Duodenal mucosa (tissue), 2 donors: Measurements from ENCODE around the gene CCDC200.
"Not testable (repeated sequence)": the region's sequence is repeated elsewhere in the genome, so short reads cannot be mapped to it uniquely, and the experiment has no call there.

ENCODE experiments used
- H3K27ac ChIP-seq: one replicate; pipeline ENCODE4 v1.7.0; 2013; ENCODE audit warnings: low read depth, low read length
- H3K27me3 ChIP-seq, 2 donors: one replicate each; pipeline ENCODE4 v1.7.0; 2013; ENCODE audit warnings: low read length in 2 of 2, control low read depth in 1 of 2; ENCODE audit not compliant: insufficient read depth in 2 of 2, control insufficient read depth in 1 of 2
- H3K36me3 ChIP-seq, 2 donors: one replicate each; pipeline ENCODE4 v1.7.0; 2013; ENCODE audit warnings: low read length in 2 of 2, control low read depth in 1 of 2; ENCODE audit not compliant: insufficient read depth in 2 of 2, control insufficient read depth in 1 of 2
- H3K4me1 ChIP-seq, 2 donors: one replicate each; pipeline ENCODE4 v1.7.0; 2013; ENCODE audit warnings: low read length in 2 of 2, control low read depth in 1 of 2; ENCODE audit not compliant: insufficient read depth in 2 of 2, control insufficient read depth in 1 of 2
- H3K4me3 ChIP-seq, 2 donors: one replicate each; pipeline ENCODE4 v1.7.0; 2013; ENCODE audit warnings: low read length in 2 of 2, low read depth in 1 of 2
- H3K9ac ChIP-seq, 2 donors: one replicate each; pipeline ENCODE4 v1.7.0; 2013; ENCODE audit warnings: low read length in 2 of 2, low read depth in 1 of 2
- H3K9me3 ChIP-seq, 2 donors: one replicate each; pipeline ENCODE4 v1.7.0; 2013; ENCODE audit warnings: low read length in 2 of 2, control low read depth in 1 of 2; ENCODE audit not compliant: control insufficient read depth in 1 of 2

The CCDC200 gene

DNA sequence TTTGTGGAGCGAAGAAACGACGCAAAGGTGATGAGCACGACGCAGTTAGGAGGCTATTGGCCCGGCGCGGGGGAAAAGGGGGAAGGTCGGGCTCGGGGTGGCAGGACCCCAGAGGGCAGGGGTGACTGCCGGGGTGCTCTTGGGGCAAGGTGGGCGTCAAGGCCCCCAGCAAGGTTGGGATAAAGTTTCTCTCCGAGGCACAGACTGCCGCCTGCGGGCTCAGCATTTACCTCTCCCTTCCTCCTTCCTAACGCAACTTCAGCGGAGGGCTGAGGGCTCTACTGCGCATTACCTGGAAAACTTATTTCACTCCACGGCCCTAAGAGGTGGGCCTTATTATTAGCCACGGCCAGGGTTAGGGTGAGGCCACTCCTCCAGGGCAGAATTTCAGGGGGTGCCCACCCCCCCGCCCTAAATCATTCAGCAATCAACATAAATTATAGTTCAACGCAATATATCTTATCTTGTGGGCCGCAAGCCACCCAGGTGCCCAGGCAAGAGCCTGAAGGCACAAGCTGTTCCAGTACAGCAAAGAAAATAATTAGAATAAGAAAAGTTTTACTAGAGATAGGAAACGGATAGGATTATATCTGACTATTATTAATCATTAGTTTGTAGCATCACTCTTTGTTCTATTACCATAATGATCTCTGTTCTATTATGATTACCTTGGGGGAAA, 3.7 kb upstream of the CCDC200 start:
- not testable (repeated sequence) for H3K27me3 ChIP-seq, H3K4me1 ChIP-seq, H3K36me3 ChIP-seq, H3K27ac ChIP-seq, H3K9me3 ChIP-seq
- Histone ChIP-seq H3K4me3 (peak overlapping the region in 1 of 2 donors; percentile 7), H3K9ac (peak overlapping the region in 1 of 2 donors; percentile 53)

DNA sequence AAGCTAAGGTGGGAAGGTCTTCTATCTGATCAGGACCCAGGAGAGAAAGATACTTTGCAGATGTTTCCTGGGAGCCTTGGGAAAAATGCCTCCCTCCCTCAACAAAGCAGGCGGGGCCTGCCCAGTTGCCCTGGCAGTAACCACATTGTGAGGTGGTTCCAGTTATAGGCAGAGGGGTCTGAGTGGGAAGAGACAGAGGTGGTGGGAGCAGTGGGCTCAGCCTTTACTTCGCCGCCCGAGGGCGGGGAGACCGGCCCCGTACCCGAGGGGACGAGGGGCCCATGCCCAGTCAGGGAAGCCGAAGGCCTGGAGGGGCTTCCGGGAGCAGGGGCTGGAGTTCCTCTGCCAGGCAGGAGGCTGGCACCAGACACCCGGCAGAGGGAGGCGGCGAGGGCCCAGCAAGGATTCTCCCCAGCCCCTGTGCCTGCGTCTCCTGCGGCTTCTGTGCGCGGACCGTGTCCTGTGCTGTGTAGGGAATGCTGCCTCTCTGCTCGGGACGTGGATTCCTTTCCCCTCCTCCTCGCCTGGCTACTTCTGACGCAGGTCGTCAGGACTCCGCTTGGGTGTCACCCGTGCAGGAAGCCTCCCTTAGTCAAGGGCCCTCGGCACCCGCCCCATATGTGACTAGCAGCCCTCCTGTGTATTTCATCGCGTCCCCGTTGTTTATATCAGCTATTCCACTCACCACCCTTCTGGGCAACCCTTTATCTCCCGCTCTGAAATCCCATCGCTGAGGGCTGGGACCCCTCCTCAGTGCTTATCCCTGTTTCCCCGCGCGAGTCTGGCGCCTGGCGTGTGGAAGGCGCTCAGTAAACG, 3.0 kb upstream of the CCDC200 start:
- not testable (repeated sequence) for H3K36me3 ChIP-seq, H3K27ac ChIP-seq, H3K4me1 ChIP-seq, H3K9me3 ChIP-seq, H3K27me3 ChIP-seq
- H3K4me3 ChIP-seq, result peak overlapping the region in 1 of 2 donors; percentile 7
- peak overlapping the region in 1 of 2 donors; percentile 53 for H3K9ac ChIP-seq

DNA sequence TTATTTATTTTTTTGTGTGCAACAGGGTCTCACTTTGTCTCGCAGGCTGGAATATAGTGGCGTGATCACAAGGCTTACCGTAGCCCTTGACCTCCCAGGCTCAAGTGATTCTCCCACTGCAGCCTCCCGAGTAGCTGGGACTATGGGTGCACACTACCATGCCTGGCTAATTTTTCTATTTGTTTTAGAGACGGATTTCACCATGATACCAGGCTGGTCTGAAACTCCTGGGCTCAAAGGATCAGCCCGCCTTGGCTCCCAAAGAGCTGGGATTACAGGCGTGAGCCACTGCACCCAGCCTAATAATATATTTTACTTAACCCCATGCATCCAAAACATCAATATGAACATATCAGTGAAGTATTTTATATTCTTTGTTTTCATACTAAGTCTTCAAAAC, 2.0 kb downstream of the CCDC200 start:
- peaks cover 0 to 12% of the 10 kb centered on the region in 2 donors for H3K36me3 ChIP-seq

DNA sequence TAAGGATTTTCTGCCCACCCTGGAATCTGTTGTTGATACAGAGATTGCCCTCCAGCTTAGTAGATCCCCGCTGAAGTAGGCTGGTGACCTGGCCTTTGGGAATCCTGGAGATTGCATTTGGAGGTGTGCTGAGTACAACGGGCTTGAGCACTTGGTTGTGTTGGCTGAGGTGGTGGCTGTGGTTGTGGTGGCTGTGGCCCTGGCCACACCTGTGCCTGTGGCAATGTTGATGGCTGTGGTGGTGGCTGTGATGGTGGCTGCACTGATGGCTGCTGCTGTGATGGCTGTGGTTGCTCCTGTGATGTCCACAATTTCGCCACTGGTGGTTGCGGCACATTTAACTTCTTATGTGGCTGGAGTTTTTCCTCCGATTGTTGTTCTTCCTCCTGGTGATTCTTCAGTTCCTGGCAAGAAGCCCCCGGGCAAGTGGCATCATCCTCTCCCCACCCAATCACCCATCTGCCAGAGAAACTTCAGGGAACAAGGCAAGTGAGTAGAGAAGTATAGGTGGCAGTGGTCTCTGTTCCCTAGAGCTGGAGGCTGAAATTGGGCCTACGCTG, 4.2 kb downstream of the CCDC200 start:
- Histone ChIP-seq H3K36me3 (peaks cover under 1 to 17% of the 10 kb centered on the region in 2 donors), H3K27me3 (no peaks in the 10 kb centered on the region), H3K4me1 (no peaks in the 10 kb centered on the region), H3K4me3 (no peak overlapping the region), H3K9me3 (no peaks in the 10 kb centered on the region), H3K9ac (no peak overlapping the region), H3K27ac (no peak overlapping the region)

More for the DNA sequence above, 2.0 kb downstream of the CCDC200 start:
- Histone ChIP-seq H3K4me3 (no peak overlapping the region), H3K9me3 (no peaks in the 10 kb centered on the region), H3K9ac (no peak overlapping the region), H3K27me3 (no peaks in the 10 kb centered on the region), H3K27ac (no peak overlapping the region), H3K4me1 (no peaks in the 10 kb centered on the region)

DNA sequence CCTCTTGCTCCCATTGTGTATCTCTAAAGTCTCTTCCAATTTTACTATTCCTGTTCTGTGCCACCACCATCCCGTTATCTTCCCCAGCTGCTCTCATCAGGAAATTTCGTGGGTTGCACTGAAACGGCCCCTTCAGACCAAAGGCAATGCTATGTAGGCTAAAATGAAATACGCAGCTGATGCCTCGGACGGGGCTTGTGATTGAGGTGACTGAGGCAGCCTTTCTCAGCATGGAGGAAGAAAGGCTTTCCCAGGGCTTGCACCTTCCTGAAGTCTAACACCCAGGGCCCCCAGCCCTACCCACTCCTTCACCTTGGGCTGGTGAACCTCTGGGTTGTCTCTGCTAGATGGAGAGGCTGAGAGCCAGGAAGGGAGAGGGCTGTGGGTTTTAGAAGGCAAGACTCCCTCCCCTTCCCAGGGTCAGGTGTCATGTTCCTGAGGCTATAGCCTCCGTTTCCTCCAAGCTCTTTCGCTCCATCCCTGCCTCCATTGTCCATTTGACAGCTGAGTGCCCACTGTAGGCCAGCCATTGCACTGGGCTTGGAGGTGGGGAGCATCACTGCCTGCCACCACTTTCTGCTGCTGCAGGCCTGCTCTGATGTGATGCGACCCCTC, 7.8 kb downstream of the CCDC200 start:
- no peak overlapping the region for H3K27ac ChIP-seq
- peaks cover 6 to 36% of the 10 kb centered on the region in 2 donors for H3K36me3 ChIP-seq
- H3K27me3 ChIP-seq, result no peaks in the 10 kb centered on the region
- no peak overlapping the region for H3K9ac ChIP-seq
- peaks cover 0 to 6% of the 10 kb centered on the region in 2 donors for H3K4me1 ChIP-seq
- no peaks in the 10 kb centered on the region for H3K9me3 ChIP-seq
- no peak overlapping the region for H3K4me3 ChIP-seq

DNA sequence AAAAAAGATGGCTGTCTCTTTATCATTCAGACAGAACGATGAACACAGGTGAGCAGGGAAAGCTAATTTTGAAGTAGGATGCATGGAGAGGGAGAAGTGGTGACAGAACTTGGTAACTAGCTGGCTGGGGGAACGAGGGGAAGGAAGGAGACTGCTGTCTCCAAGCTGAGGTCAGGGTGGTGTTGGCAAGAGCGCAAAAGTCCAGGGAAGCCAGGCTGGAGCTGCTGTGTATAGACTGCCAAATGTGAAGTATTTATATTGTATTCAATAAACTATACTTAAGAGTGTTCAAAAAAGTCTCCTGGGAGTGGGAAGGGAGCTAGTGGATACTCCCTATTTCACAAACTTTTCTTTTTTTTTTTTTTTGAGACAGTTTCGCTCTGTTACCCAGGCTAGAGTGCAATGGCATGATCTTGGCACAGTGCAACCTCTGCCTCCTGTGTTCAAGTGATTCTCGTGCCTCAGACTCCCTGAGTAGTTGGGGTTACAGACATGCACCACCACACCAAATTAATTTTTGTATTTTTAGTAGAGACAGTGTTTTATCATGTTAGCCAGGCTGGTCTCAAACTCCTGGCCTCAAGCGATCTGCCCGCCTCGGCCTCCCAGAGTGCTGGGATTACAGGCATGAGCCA, 8.6 kb downstream of the CCDC200 start:
- Histone ChIP-seq H3K27ac (no peak overlapping the region), H3K36me3 (peaks cover 6 to 39% of the 10 kb centered on the region in 2 donors)

DNA sequence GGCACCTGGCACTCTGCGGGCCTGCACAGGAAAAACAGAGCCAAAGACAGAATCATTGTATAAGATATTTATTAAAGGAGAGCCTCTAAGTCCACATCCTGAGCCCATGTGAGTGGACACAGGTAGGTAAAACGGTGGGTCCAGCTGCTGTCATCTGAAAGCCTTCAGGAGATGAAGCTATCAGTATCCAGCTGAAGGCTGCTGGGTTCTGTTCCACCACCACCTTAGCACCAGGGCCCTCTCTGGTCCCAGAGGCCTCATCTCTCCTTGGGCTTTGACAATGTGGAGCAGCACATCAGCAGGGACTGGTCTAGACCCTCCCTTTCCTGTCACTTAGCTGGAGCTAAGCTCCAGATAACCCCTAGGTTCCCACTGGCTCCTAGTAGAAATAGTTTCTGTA, 9.4 kb downstream of the CCDC200 start:
- H3K4me1 ChIP-seq, result peaks cover 0 to 6% of the 10 kb centered on the region in 2 donors

More for the DNA sequence above, 8.6 kb downstream of the CCDC200 start:
- Histone ChIP-seq H3K9me3 (no peaks in the 10 kb centered on the region), H3K4me1 (peaks cover 0 to 6% of the 10 kb centered on the region in 2 donors), H3K4me3 (no peak overlapping the region), H3K27me3 (no peaks in the 10 kb centered on the region), H3K9ac (no peak overlapping the region)

DNA sequence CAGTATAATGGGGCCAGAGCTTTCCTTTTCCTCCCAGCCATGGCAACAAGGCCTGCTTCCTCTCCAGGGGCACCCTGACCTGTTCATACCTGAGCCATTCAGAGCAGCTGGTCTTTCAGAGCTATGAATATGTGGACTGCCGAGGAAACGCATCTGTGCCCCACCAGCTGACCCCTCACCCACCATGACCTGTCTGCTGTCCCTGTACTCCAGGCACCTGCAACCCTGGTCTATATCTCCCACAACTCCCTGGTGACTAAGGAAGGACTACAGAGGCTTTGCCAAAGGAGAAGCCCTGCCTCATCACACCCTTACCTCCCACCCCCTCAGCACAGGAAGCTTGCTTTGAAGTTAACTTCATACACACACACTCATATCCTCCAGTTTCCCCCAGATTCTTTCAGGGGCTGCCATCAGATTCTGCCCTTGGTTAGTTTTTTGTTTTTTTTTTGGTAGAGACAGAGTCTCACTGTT, 10.8 kb downstream of the CCDC200 start:
- no peak overlapping the region for H3K4me3 ChIP-seq
- no peaks in the 10 kb centered on the region for H3K27me3 ChIP-seq
- H3K9ac ChIP-seq, result no peak overlapping the region
- peaks cover 6 to 31% of the 10 kb centered on the region in 2 donors for H3K36me3 ChIP-seq
- H3K27ac ChIP-seq, result no peak overlapping the region
- H3K4me1 ChIP-seq, result peaks cover 11 to 17% of the 10 kb centered on the region in 2 donors
- no peaks in the 10 kb centered on the region for H3K9me3 ChIP-seq

More for the DNA sequence above, 9.4 kb downstream of the CCDC200 start:
- Histone ChIP-seq H3K27ac (no peak overlapping the region), H3K9me3 (no peaks in the 10 kb centered on the region), H3K9ac (no peak overlapping the region), H3K4me3 (no peak overlapping the region), H3K36me3 (peaks cover 6 to 37% of the 10 kb centered on the region in 2 donors), H3K27me3 (no peaks in the 10 kb centered on the region)

DNA sequence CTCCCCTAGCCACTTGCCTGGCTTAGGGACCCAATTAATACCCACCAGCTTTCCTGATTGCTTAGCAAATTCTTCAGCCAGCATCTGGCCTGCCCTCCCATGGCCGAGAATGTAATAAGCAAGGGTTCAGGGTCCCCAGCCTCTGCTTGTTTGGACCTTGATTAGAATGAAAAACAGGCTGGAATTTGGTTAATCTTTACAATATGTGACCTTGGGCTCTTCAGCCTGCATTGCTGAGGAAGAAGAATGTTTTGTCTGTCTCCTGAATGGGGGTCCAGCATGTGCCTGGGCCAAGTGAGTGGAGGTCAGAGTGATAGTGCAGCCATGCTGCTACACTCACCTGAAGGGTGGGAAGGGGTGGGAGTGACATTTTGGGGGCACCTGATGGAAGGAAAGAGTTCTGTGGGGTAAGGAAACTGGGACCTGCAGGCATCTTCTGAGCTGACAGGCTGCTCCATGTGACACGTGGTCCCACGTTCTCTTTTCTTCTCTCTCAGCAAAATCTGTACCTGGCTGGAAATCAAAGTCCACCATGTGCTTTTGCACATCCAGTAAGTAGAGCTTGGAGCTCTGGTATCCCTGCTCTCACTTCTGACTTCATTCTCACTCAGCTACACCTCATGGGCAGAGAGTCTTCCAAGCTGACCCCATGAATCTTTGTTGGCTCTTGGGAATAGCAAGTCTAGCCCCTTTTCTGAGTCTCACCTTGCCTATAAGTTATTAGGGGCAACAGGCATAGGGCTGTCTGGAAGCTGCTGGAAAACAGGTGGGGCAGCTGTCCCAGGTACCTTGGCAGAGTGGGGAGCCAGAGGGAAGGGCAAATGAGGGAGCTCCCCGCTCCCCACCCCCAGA, 11.4 kb downstream of the CCDC200 start:
- Histone ChIP-seq H3K9me3 (no peaks in the 10 kb centered on the region), H3K36me3 (peaks cover 6 to 31% of the 10 kb centered on the region in 2 donors), H3K9ac (no peak overlapping the region), H3K27ac (no peak overlapping the region), H3K4me3 (no peak overlapping the region), H3K4me1 (peaks cover 16 to 24% of the 10 kb centered on the region in 2 donors), H3K27me3 (no peaks in the 10 kb centered on the region)
